Activated naive CD4-positive, alpha-beta T cell (primary cell): ENCODE data around the gene CYP20A1.
A peak's percentile ranks its signal among the peaks of the same experiment; 100 is the strongest.
"Not testable (repeated sequence)": the region's sequence is repeated elsewhere in the genome, so short reads cannot be mapped to it uniquely, and the experiment has no call there.

Experiments
- DNase-seq, 4 experiments: peaks; one replicate each; lab custom pipeline; 2025; lab: John Stamatoyannopoulos, UW

Gene CYP20A1

GRCh38 chr2:203282101-203282500, 43.3 kb downstream of the CYP20A1 start:
- DNase-seq = no peak

- no peak for DNase-seq
Observed at GRCh38 chr2:203286532-203286931, 47.7 kb downstream of the CYP20A1 start.

- no peak for DNase-seq
Observed at GRCh38 chr2:203301667-203302066, 62.8 kb downstream of the CYP20A1 start.

- DNase-seq = not testable (repeated sequence)
Observed at GRCh38 chr2:203302586-203302985, 63.8 kb downstream of the CYP20A1 start.

- DNase-seq = no peak
Observed at GRCh38 chr2:203310688-203311436, 72.0 kb downstream of the CYP20A1 start.

GRCh38 chr2:203326356-203326755, 87.5 kb downstream of the CYP20A1 start:
- DNase-seq = no peak

GRCh38 chr2:203327582-203327900, 88.7 kb downstream of the CYP20A1 start:
- DNase-seq = no peak

- DNase-seq = peak; percentile 7 to 39 (median 18)
Observed at GRCh38 chr2:203327901-203328759, 89.3 kb downstream of the CYP20A1 start, which contains the start of gene ABI2. Gene ABI2 (plus strand): TSS chr2:203328394. CDS start chr2:203328515, 121 bp downstream.

GRCh38 chr2:203328760-203329540, 90.1 kb downstream of the CYP20A1 start:
- DNase-seq = peak in 1 of 4 experiments; percentile 39

- no peak for DNase-seq
Observed at GRCh38 chr2:203330434-203330833, 91.6 kb downstream of the CYP20A1 start.

- no peak for DNase-seq
Observed at GRCh38 chr2:203338322-203338721, 99.5 kb downstream of the CYP20A1 start.

GRCh38 chr2:203340791-203341487, 102.1 kb downstream of the CYP20A1 start:
- DNase-seq = no peak

GRCh38 chr2:203341741-203342310, 103.0 kb downstream of the CYP20A1 start:
- DNase-seq = no peak

- not testable (repeated sequence) for DNase-seq
Observed at GRCh38 chr2:203342374-203342773, 103.6 kb downstream of the CYP20A1 start.

- DNase-seq = no peak
Observed at GRCh38 chr2:203344667-203345066, 105.8 kb downstream of the CYP20A1 start.

GRCh38 chr2:203346612-203347011, 107.8 kb downstream of the CYP20A1 start:
- DNase-seq = no peak

- no peak for DNase-seq
Observed at GRCh38 chr2:203347375-203347774, 108.6 kb downstream of the CYP20A1 start.

GRCh38 chr2:203352604-203353255, 113.9 kb downstream of the CYP20A1 start:
- DNase-seq = no peak

- DNase-seq = no peak
Observed at GRCh38 chr2:203354966-203355365, 116.1 kb downstream of the CYP20A1 start.
